HFFc6 (cell line): Measurements from ENCODE around the gene CRLF1. TPM values are rescaled to one million over a fixed set of nuclear protein-coding genes. Genes with fewer than 3 reads are reported as not detected.

Source experiments
- DNase-seq: peaks from one replicate; pipeline ENCODE4 v3.0.0-alpha.2; 2018
- H3K27ac Mint-ChIP-seq: 2 replicates; pipeline ENCODE4 v1.8.0; 2020; ENCODE audit warnings: mild to moderate bottlenecking, mixed read lengths
- H3K27me3 Mint-ChIP-seq: 2 replicates; pipeline ENCODE4 v1.8.0; 2021; ENCODE audit warnings: mild to moderate bottlenecking, moderate library complexity, mixed read lengths; ENCODE audit not compliant: insufficient read depth
- H3K36me3 Mint-ChIP-seq: 2 replicates; pipeline ENCODE4 v1.8.0; 2021; ENCODE audit warnings: low read depth, mixed read lengths
- H3K4me1 Mint-ChIP-seq: 2 replicates; pipeline ENCODE4 v1.8.0; 2020; ENCODE audit warnings: low read depth, mixed read lengths
- H3K4me3 Mint-ChIP-seq: 2 replicates; pipeline ENCODE4 v1.8.0; 2020; ENCODE audit warnings: mild to moderate bottlenecking, moderate library complexity, mixed read lengths
- H3K9me3 Mint-ChIP-seq: 2 replicates; pipeline ENCODE4 v1.8.0; 2020; ENCODE audit warnings: mild to moderate bottlenecking, mixed read lengths
- total RNA-seq, 6 experiments: library from RNA; stranded (reverse); fragmentation: NEBNext Ultra II Directional; extraction: Animal tissue kit (Norgen Biotek cat#: 25700); gene quantifications; 2 replicates in 1 of 6; 3 replicates in 5 of 6; pipeline ENCODE4 v1.2.3, GENCODE V29; 2021
- TF ChIP-seq, protein P1 (sequence below): fragments of 200-600 bp; sonication (generic); IDR thresholded peaks from 2 replicates; pipeline ENCODE4 v1.5.0; 2021; ENCODE audit warnings: antibody characterized with exemption, mild to moderate bottlenecking

Gene CRLF1
- total RNA-seq, 6 experiments from 2014 or later: 1.6 to 4.1 (median 2.4) TPM

- TF ChIP-seq, protein P1, sequence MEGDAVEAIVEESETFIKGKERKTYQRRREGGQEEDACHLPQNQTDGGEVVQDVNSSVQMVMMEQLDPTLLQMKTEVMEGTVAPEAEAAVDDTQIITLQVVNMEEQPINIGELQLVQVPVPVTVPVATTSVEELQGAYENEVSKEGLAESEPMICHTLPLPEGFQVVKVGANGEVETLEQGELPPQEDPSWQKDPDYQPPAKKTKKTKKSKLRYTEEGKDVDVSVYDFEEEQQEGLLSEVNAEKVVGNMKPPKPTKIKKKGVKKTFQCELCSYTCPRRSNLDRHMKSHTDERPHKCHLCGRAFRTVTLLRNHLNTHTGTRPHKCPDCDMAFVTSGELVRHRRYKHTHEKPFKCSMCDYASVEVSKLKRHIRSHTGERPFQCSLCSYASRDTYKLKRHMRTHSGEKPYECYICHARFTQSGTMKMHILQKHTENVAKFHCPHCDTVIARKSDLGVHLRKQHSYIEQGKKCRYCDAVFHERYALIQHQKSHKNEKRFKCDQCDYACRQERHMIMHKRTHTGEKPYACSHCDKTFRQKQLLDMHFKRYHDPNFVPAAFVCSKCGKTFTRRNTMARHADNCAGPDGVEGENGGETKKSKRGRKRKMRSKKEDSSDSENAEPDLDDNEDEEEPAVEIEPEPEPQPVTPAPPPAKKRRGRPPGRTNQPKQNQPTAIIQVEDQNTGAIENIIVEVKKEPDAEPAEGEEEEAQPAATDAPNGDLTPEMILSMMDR: no peak
- H3K9me3 Mint-ChIP-seq: peaks cover 9% of the 10 kb centered on the region
- peaks cover 26% of the 10 kb centered on the region for H3K27me3 Mint-ChIP-seq
- H3K4me3 Mint-ChIP-seq: no peak overlapping the region
- no peaks in the 10 kb centered on the region for H3K4me1 Mint-ChIP-seq
- no peak for DNase-seq
- H3K27ac Mint-ChIP-seq: no peak overlapping the region
- peaks cover 7% of the 10 kb centered on the region for H3K36me3 Mint-ChIP-seq
Measured at GRCh38 chr19:18620311-18620710, 13.7 kb upstream of the CRLF1 start.

GRCh38 chr19:18618236-18618635 is 11.6 kb upstream of the CRLF1 start:
- DNase-seq: no peak
- H3K4me1 Mint-ChIP-seq: no peaks in the 10 kb centered on the region
- peaks cover 7% of the 10 kb centered on the region for H3K36me3 Mint-ChIP-seq

DNA sequence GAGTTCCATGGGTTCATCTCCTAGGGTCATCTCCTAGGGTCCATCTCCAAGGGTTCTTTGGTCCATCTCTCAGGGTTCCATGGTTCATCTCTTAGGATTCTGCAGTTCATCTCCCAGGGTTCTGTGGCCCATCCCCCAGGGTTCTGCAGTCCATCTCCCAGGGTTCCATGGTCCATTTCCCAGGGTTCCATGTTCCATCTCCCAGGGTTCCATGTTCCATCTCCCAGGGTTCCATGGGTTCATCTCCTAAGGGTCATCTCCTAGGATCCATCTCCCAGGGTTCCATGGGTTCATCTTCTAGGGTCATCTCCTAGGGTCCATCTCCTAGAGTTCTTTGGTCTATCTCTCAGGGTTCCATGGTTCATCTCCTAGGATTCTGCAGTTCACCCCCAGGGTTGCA is 11.0 kb upstream of the CRLF1 start:
- TF ChIP-seq, protein P1: no peak
- DNase-seq: no peak
- Mint-ChIP-seq H3K4me3 (no peak overlapping the region), H3K36me3 (peaks cover 7% of the 10 kb centered on the region), H3K27me3 (peaks cover 40% of the 10 kb centered on the region), H3K9me3 (peaks cover 9% of the 10 kb centered on the region), H3K4me1 (no peaks in the 10 kb centered on the region), H3K27ac (no peak overlapping the region)

More at GRCh38 chr19:18618236-18618635, 11.6 kb upstream of the CRLF1 start:
- no peak overlapping the region for H3K4me3 Mint-ChIP-seq
- H3K27me3 Mint-ChIP-seq: peaks cover 41% of the 10 kb centered on the region
- peaks cover 9% of the 10 kb centered on the region for H3K9me3 Mint-ChIP-seq
- H3K27ac Mint-ChIP-seq: no peak overlapping the region
- TF ChIP-seq, protein P1: no peak

- TF ChIP-seq, protein P1: no peak
- no peak for DNase-seq
- Mint-ChIP-seq H3K4me3 (no peak overlapping the region), H3K9me3 (peaks cover 9% of the 10 kb centered on the region), H3K4me1 (peaks cover 3% of the 10 kb centered on the region; the same call in 1 of the 2 replicates), H3K36me3 (peaks cover 7% of the 10 kb centered on the region), H3K27me3 (peaks cover 48% of the 10 kb centered on the region), H3K27ac (no peak overlapping the region)
Measured at GRCh38 chr19:18616023-18616422, 9.4 kb upstream of the CRLF1 start.

GRCh38 chr19:18613589-18614234 is 7.1 kb upstream of the CRLF1 start:
- TF ChIP-seq, protein P1: no peak
- no peak overlapping the region for H3K27ac Mint-ChIP-seq
- peaks cover 7% of the 10 kb centered on the region for H3K36me3 Mint-ChIP-seq
- peaks cover 9% of the 10 kb centered on the region for H3K9me3 Mint-ChIP-seq
- H3K27me3 Mint-ChIP-seq: peaks cover 54% of the 10 kb centered on the region
- peak overlapping the region; percentile 28; the same call in 1 of the 2 replicates for H3K4me3 Mint-ChIP-seq
- peaks cover 4% of the 10 kb centered on the region; the same call in 1 of the 2 replicates for H3K4me1 Mint-ChIP-seq
- no peak for DNase-seq
